NCI-H82 treated with DMSO at 0.1 percent for 48 hours (cell line): Measurements from ENCODE around the gene ETFB.

Experiments used
- DNase-seq: peaks from one replicate; lab custom pipeline; 2025; ENCODE audit not compliant: unreplicated experiment; lab: John Stamatoyannopoulos, UW

ETFB gene

GRCh38 chr19:51329411-51329810 lies 36.8 kb downstream of the ETFB start:
- no peak for DNase-seq

- DNase-seq, result peak; percentile 22
Observed at GRCh38 chr19:51327066-51328001, 38.9 kb downstream of the ETFB start.

GRCh38 chr19:51326216-51327065 lies 39.7 kb downstream of the ETFB start:
- DNase-seq, result no peak

GRCh38 chr19:51325161-51325976 lies 40.8 kb downstream of the ETFB start:
- no peak for DNase-seq

- no peak for DNase-seq
Observed at GRCh38 chr19:51324167-51324481, 42.1 kb downstream of the ETFB start.

- DNase-seq, result no peak
Observed at GRCh38 chr19:51323481-51324166, 42.6 kb downstream of the ETFB start.

- DNase-seq, result no peak
Observed at GRCh38 chr19:51321799-51322198, 44.4 kb downstream of the ETFB start.

GRCh38 chr19:51320280-51320657 lies 45.9 kb downstream of the ETFB start:
- DNase-seq, result no peak

- DNase-seq, result no peak
Observed at GRCh38 chr19:51319649-51320279, 46.4 kb downstream of the ETFB start.

GRCh38 chr19:51318687-51319648 lies 47.2 kb downstream of the ETFB start:
- no peak for DNase-seq

- no peak for DNase-seq
Observed at GRCh38 chr19:51317968-51318367, 48.2 kb downstream of the ETFB start.

GRCh38 chr19:51317376-51317775 lies 48.8 kb downstream of the ETFB start:
- no peak for DNase-seq

- no peak for DNase-seq
Observed at GRCh38 chr19:51316688-51317087, 49.5 kb downstream of the ETFB start.

GRCh38 chr19:51311351-51312257 lies 54.6 kb downstream of the ETFB start, which contains the start of gene IGLON5:
Gene IGLON5 (plus strand): TSS chr19:51311644. CDS start chr19:51311848, 204 bp downstream.
- DNase-seq, result no peak

GRCh38 chr19:51305479-51305878 lies 60.7 kb downstream of the ETFB start:
- no peak for DNase-seq

- DNase-seq, result no peak
Observed at GRCh38 chr19:51301266-51301665, 64.9 kb downstream of the ETFB start.

GRCh38 chr19:51297406-51297805 lies 68.8 kb downstream of the ETFB start:
- DNase-seq, result no peak
